ENCODE data around the gene GPR160. TPM values are rescaled to one million over a fixed set of nuclear protein-coding genes. Genes with fewer than 3 reads are reported as not detected.
"Not testable (repeated sequence)": the region's sequence is repeated elsewhere in the genome, so short reads cannot be mapped to it uniquely, and the experiment has no call there.

The GPR160 gene
- total RNA-seq, 4 donors from 2014 or later, result 93.5 to 195 (median 139) TPM

GRCh38 chr3:170010498-170010897 lies 27.3 kb upstream of the GPR160 start:
- Histone ChIP-seq H3K27ac (no peak overlapping the region), H3K9me3 (no peaks in the 10 kb centered on the region), H3K4me1 (peaks cover 0 to 8% (median 3%) of the 10 kb centered on the region in 4 donors), H3K4me3 (no peak overlapping the region), H3K27me3 (no peaks in the 10 kb centered on the region), H3K36me3 (no peaks in the 10 kb centered on the region)
- intact Hi-C loops (cut with DNase I; ENCODE audit: low total_unique reads) (no loop called here), in situ Hi-C loops (cut with MboI; ENCODE audit: low pct_ligation_motif_present in 1 of 4, low pct_unique_long_range_greater_than_20kb in 1 of 4, low sequenced_read_pairs in 3 of 4) (no loop called here)
- DNase-seq, result no peak
- WGBS, 2 donors (ENCODE audit: low coverage in 1 of 2), result 88% methylated on average over 4 of the region's 4 CpGs; no CpG with 5 or more reads in 1 of the 2 donors
- TF ChIP-seq POLR2AphosphoS5 (IDR thresholded peaks at IDR 0.05), result no peak
- TF ChIP-seq EP300 (IDR thresholded peaks at IDR 0.05; ENCODE audit: low read depth), result no peak
- TF ChIP-seq POLR2A (IDR thresholded peaks at IDR 0.05), result no peak
- no peak for TF ChIP-seq CTCF (IDR thresholded peaks at IDR 0.05)

GRCh38 chr3:170012683-170013400 lies 25.0 kb upstream of the GPR160 start:
- Histone ChIP-seq H3K4me3 (peak overlapping the region in 1 of 4 donors; percentile 8), H3K4me1 (peaks cover 0 to 8% (median 3%) of the 10 kb centered on the region in 4 donors), H3K27me3 (no peaks in the 10 kb centered on the region), H3K36me3 (no peaks in the 10 kb centered on the region), H3K9me3 (no peaks in the 10 kb centered on the region), H3K27ac (peak overlapping the region in 2 of 4 donors; percentile 39 to 50)
- no peak for DNase-seq
- in situ Hi-C loops (cut with MboI; ENCODE audit: low pct_ligation_motif_present in 1 of 4, low pct_unique_long_range_greater_than_20kb in 1 of 4, low sequenced_read_pairs in 3 of 4), result no loop called here
- no peak for TF ChIP-seq CTCF (IDR thresholded peaks at IDR 0.05)
- TF ChIP-seq EP300 (IDR thresholded peaks at IDR 0.05; ENCODE audit: low read depth), result no peak
- no peak for TF ChIP-seq POLR2AphosphoS5 (IDR thresholded peaks at IDR 0.05)
- no peak for TF ChIP-seq POLR2A (IDR thresholded peaks at IDR 0.05)
- intact Hi-C loops (cut with DNase I; ENCODE audit: low total_unique reads), result no loop called here
- 39 to 53% methylated on average over 5 to 7 of the region's 7 CpGs for WGBS, 2 donors (ENCODE audit: low coverage in 1 of 2)

- Histone ChIP-seq H3K4me1 (peaks cover 0 to 8% (median 3%) of the 10 kb centered on the region in 4 donors), H3K27ac (no peak overlapping the region), H3K9me3 (no peaks in the 10 kb centered on the region), H3K36me3 (no peaks in the 10 kb centered on the region), H3K27me3 (no peaks in the 10 kb centered on the region), H3K4me3 (no peak overlapping the region)
- DNase-seq, result no peak
- intact Hi-C loops (cut with DNase I; ENCODE audit: low total_unique reads), result no loop called here
- no peak for TF ChIP-seq EP300 (IDR thresholded peaks at IDR 0.05; ENCODE audit: low read depth)
- no peak for TF ChIP-seq CTCF (IDR thresholded peaks at IDR 0.05)
- no peak for TF ChIP-seq POLR2AphosphoS5 (IDR thresholded peaks at IDR 0.05)
- no peak for TF ChIP-seq POLR2A (IDR thresholded peaks at IDR 0.05)
- in situ Hi-C loops (cut with MboI; ENCODE audit: low pct_ligation_motif_present in 1 of 4, low pct_unique_long_range_greater_than_20kb in 1 of 4, low sequenced_read_pairs in 3 of 4), result no loop called here
- 83 to 86% methylated on average over 3 of the region's 3 CpGs for WGBS, 2 donors (ENCODE audit: low coverage in 1 of 2)
These were observed 21.7 kb upstream of the GPR160 start for GRCh38 chr3:170016057-170016456.

GRCh38 chr3:170019306-170019705 lies 18.5 kb upstream of the GPR160 start:
- H3K27ac ChIP-seq; intact Hi-C loops (cut with DNase I; ENCODE audit: low total_unique reads); H3K9me3 ChIP-seq; in situ Hi-C loops (cut with MboI; ENCODE audit: low pct_ligation_motif_present in 1 of 4, low pct_unique_long_range_greater_than_20kb in 1 of 4, low sequenced_read_pairs in 3 of 4); H3K4me1 ChIP-seq; DNase-seq; H3K27me3 ChIP-seq; H3K4me3 ChIP-seq; H3K36me3 ChIP-seq: not testable (repeated sequence)
- WGBS, 2 donors (ENCODE audit: low coverage in 1 of 2), result 73 to 81% methylated on average over 3 to 4 of the region's 4 CpGs

Data from transverse colon (tissue), 4 donors.